ENCODE measurements around the gene IL1RL2. TPM values are rescaled to one million over a fixed set of nuclear protein-coding genes. Genes with fewer than 3 reads are reported as not detected.

IL1RL2 gene
- total and polyA plus RNA-seq, 2 of the 4 experiments (the other 2 are of a cell fraction): 0.09 to 0.36 TPM

- H3K56ac ChIP-seq (ENCODE audit: extremely low read depth, insufficient read depth, low read length): no peak overlapping the region
- no CpG with 5 or more reads among the region's 1 CpG for WGBS, 2 experiments (ENCODE audit: extremely low coverage in 2 of 2, insufficient read length in 1 of 2)
- H4K5ac ChIP-seq (ENCODE audit: low read depth, low read length): no peak overlapping the region
- no peak overlapping the region for H3K4ac ChIP-seq (ENCODE audit: low read depth, low read length)
- intact Hi-C loops (cut with micrococcal nuclease): no loop called here
- H2BK20ac ChIP-seq (ENCODE audit: low read depth, low read length): no peak overlapping the region
- peaks cover 4% of the 10 kb centered on the region; the same call in 1 of the 2 replicates for H3K36me3 ChIP-seq (ENCODE audit: control insufficient read depth, insufficient read depth, low read length)
- ChIA-PET CTCF (interaction anchor here (0.6 to 0.7 kb wide), 2 partner anchors 56 to 60 kb away, joined by 3 to 4 read pairs; no protein-coding TSS in a partner anchor), POLR2A (ENCODE audit: unreplicated experiment) (no interaction called here)
- DNase-seq (no peak), ATAC-seq (ENCODE audit: low read depth) (no peak)
- H3K9me1 ChIP-seq (ENCODE audit: insufficient read depth, low read length): no peaks in the 10 kb centered on the region
- no peak overlapping the region for H2AFZ ChIP-seq (replicated peaks; ENCODE audit: low read length, poor library complexity)
- BruUV-seq (replicated peaks): no TSS peak
- H2AK9ac ChIP-seq (replicated peaks; ENCODE audit: low read depth, low read length, poor library complexity): no peak overlapping the region
- H3K79me1 ChIP-seq (ENCODE audit: low read depth in 1 of 2, low read length in 2 of 2): no peaks in the 10 kb centered on the region
- TF ChIP-seq MAFK (IDR thresholded peaks at IDR 0.05; ENCODE audit: low read depth, low read length) (no peak), POLR2A (IDR thresholded peaks at IDR 0.05; ENCODE audit: low read depth, low read length) (no peak), CHD1 (IDR thresholded peaks at IDR 0.05; ENCODE audit: low read depth, low read length) (no peak)
- no peak overlapping the region for H4K8ac ChIP-seq (ENCODE audit: low read depth in 2 of 2, low read length in 2 of 2)
- H2BK5ac ChIP-seq (ENCODE audit: low read depth, low read length, poor library complexity, severe bottlenecking): no peak overlapping the region
- H3K27ac ChIP-seq (ENCODE audit: insufficient read depth, low read length): no peak overlapping the region
- no peak overlapping the region for H2AK5ac ChIP-seq (ENCODE audit: low read depth, low read length)
- in situ Hi-C loops (cut with MboI; ENCODE audit: low sequenced_read_pairs): no loop called here
- H3K4me2 ChIP-seq (ENCODE audit: low read depth, low read length): no peak overlapping the region
- no peak overlapping the region for H3K18ac ChIP-seq (ENCODE audit: low read depth, low read length)
- no peak overlapping the region for H3K23ac ChIP-seq (ENCODE audit: low read depth, low read length)
- H4K91ac ChIP-seq (ENCODE audit: insufficient read depth, low read depth, low read length): no peak overlapping the region
- no peaks in the 10 kb centered on the region for H3K4me1 ChIP-seq (ENCODE audit: control insufficient read depth, insufficient read depth, low read length)
- H4K20me1 ChIP-seq (ENCODE audit: insufficient read depth, low read length): no peaks in the 10 kb centered on the region
- H3K14ac ChIP-seq (replicated peaks; ENCODE audit: low read depth, low read length): no peak overlapping the region
- H3K4me3 ChIP-seq (ENCODE audit: insufficient read depth, low read depth, low read length): no peak overlapping the region
- H3K9me3 ChIP-seq (ENCODE audit: control insufficient read depth, insufficient read depth, low read length): no peaks in the 10 kb centered on the region
- H2BK15ac ChIP-seq (ENCODE audit: low read depth, low read length): no peak overlapping the region
- H3K27me3 ChIP-seq (ENCODE audit: control insufficient read depth, insufficient read depth, low read length): no peaks in the 10 kb centered on the region
- no peak overlapping the region for H2BK120ac ChIP-seq (ENCODE audit: low read depth, low read length)
- H3K9ac ChIP-seq (ENCODE audit: low read depth, low read length): no peak overlapping the region
- dilution Hi-C loops (cut with HindIII; ENCODE audit: low sequenced_read_pairs, unreplicated experiment): no loop called here
Measured at GRCh38 chr2:102184568-102184967, 2.3 kb upstream of the IL1RL2 start.

All from IMR-90 (cell line).